Measurements from ENCODE around the gene WWOX. TPM values are rescaled to one million over a fixed set of nuclear protein-coding genes. Genes with fewer than 3 reads are reported as not detected.

WWOX gene
- total RNA-seq, 1 donor from 2014 or later: 34.9 TPM

GRCh38 chr16:79061181-79061580 lies 961.7 kb downstream of the WWOX start:
- no peak for DNase-seq (ENCODE audit: low read depth)
- H3K36me3 ChIP-seq (ENCODE audit: control insufficient read depth, insufficient read depth, low read length): no peaks in the 10 kb centered on the region
- TF ChIP-seq CTCF (IDR thresholded peaks at IDR 0.05; ENCODE audit: insufficient read depth, low read length, poor library complexity, severe bottlenecking): no peak
- H3K4me3 ChIP-seq (ENCODE audit: low read depth, low read length): no peak overlapping the region
- H3K27me3 ChIP-seq (ENCODE audit: control insufficient read depth, insufficient read depth, low read length): no peaks in the 10 kb centered on the region

GRCh38 chr16:79062336-79062735 lies 962.9 kb downstream of the WWOX start:
- Histone ChIP-seq H3K4me3 (ENCODE audit: low read depth, low read length) (no peak overlapping the region), H3K36me3 (ENCODE audit: control insufficient read depth, insufficient read depth, low read length) (no peaks in the 10 kb centered on the region), H3K27me3 (ENCODE audit: control insufficient read depth, insufficient read depth, low read length) (no peaks in the 10 kb centered on the region)
- DNase-seq (ENCODE audit: low read depth): no peak
- no peak for TF ChIP-seq CTCF (IDR thresholded peaks at IDR 0.05; ENCODE audit: insufficient read depth, low read length, poor library complexity, severe bottlenecking)

GRCh38 chr16:79062821-79063220 lies 963.4 kb downstream of the WWOX start:
- DNase-seq (ENCODE audit: low read depth): no peak
- Histone ChIP-seq H3K27me3 (ENCODE audit: control insufficient read depth, insufficient read depth, low read length) (no peaks in the 10 kb centered on the region), H3K4me3 (ENCODE audit: low read depth, low read length) (no peak overlapping the region), H3K36me3 (ENCODE audit: control insufficient read depth, insufficient read depth, low read length) (no peaks in the 10 kb centered on the region)
- TF ChIP-seq CTCF (IDR thresholded peaks at IDR 0.05; ENCODE audit: insufficient read depth, low read length, poor library complexity, severe bottlenecking): no peak

GRCh38 chr16:79064256-79064972 lies 965.0 kb downstream of the WWOX start:
- no peaks in the 10 kb centered on the region for H3K36me3 ChIP-seq (ENCODE audit: control insufficient read depth, insufficient read depth, low read length)
- H3K27me3 ChIP-seq (ENCODE audit: control insufficient read depth, insufficient read depth, low read length): no peaks in the 10 kb centered on the region
- no peak for TF ChIP-seq CTCF (IDR thresholded peaks at IDR 0.05; ENCODE audit: insufficient read depth, low read length, poor library complexity, severe bottlenecking)
- H3K4me3 ChIP-seq (ENCODE audit: low read depth, low read length): no peak overlapping the region
- no peak for DNase-seq (ENCODE audit: low read depth)

GRCh38 chr16:79066561-79066960 lies 967.1 kb downstream of the WWOX start:
- Histone ChIP-seq H3K27me3 (ENCODE audit: control insufficient read depth, insufficient read depth, low read length) (no peaks in the 10 kb centered on the region), H3K36me3 (ENCODE audit: control insufficient read depth, insufficient read depth, low read length) (no peaks in the 10 kb centered on the region), H3K4me3 (ENCODE audit: low read depth, low read length) (no peak overlapping the region)
- no peak for DNase-seq (ENCODE audit: low read depth)
- no peak for TF ChIP-seq CTCF (IDR thresholded peaks at IDR 0.05; ENCODE audit: insufficient read depth, low read length, poor library complexity, severe bottlenecking)

- DNase-seq (ENCODE audit: low read depth): no peak
- no peak for TF ChIP-seq CTCF (IDR thresholded peaks at IDR 0.05; ENCODE audit: insufficient read depth, low read length, poor library complexity, severe bottlenecking)
- Histone ChIP-seq H3K36me3 (ENCODE audit: control insufficient read depth, insufficient read depth, low read length) (no peaks in the 10 kb centered on the region), H3K27me3 (ENCODE audit: control insufficient read depth, insufficient read depth, low read length) (no peaks in the 10 kb centered on the region), H3K4me3 (ENCODE audit: low read depth, low read length) (no peak overlapping the region)
These were observed 968.1 kb downstream of the WWOX start for GRCh38 chr16:79067600-79067999.

Measured in kidney epithelial cell (primary cell).